Measurements from ENCODE around the gene CCDC40. TPM values are rescaled to one million over a fixed set of nuclear protein-coding genes. Genes with fewer than 3 reads are reported as not detected.

Gene CCDC40
- total and polyA plus RNA-seq, 10 of the 15 experiments (the other 5 are each of a cell fraction or from before 2014, with no cell fraction given): 0.06 to 0.10 TPM; not detected in 8

- 55% methylated on average over 16 of the region's 16 CpGs for WGBS (ENCODE audit: insufficient coverage, insufficient replicate concordance, low lambda C conversion rate, missing lambda C conversion rate)
- H4K20me1 ChIP-seq (ENCODE audit: control insufficient read depth, insufficient read depth): no peaks in the 10 kb centered on the region
- in situ Hi-C loops (cut with MboI): no loop called here
- H3K4me3 ChIP-seq: no peak overlapping the region
- H3K9me3 ChIP-seq (replicated peaks; ENCODE audit: control insufficient read depth, insufficient read depth, low read length): no peaks in the 10 kb centered on the region
- H2AFZ ChIP-seq (ENCODE audit: control insufficient read depth, low read depth, low read length): no peak overlapping the region
- intact Hi-C loops (cut with micrococcal nuclease; ENCODE audit: unreplicated experiment): no loop called here
- H3K27ac ChIP-seq (ENCODE audit: control insufficient read depth, insufficient read depth): no peak overlapping the region
- DNase-seq (ENCODE audit: low read depth, low spot score): no peak
- no peak overlapping the region for H3K4me2 ChIP-seq (ENCODE audit: control insufficient read depth, insufficient read depth)
- ChIA-PET CTCF (no interaction called here), POLR2A (no interaction called here), SMC1A (ENCODE audit: uncharacterized antibody, unreplicated experiment) (no interaction called here), RAD21 (ENCODE audit: unreplicated experiment) (no interaction called here)
- no peaks in the 10 kb centered on the region for H3K79me2 ChIP-seq (ENCODE audit: control insufficient read depth, insufficient read depth, low read length)
- H3K27me3 ChIP-seq (replicated peaks in 1 of 2; ENCODE audit: control insufficient read depth in 2 of 2, insufficient read depth in 2 of 2, low read length in 1 of 2): 0 out of 4 replicates have a peak, but pooled peaks cover 0 to 2% of the 10 kb centered on the region in 2 experiments
- no TSS peak for BruUV-seq (replicated peaks)
- FAIRE-seq: no peak
- H3K4me1 ChIP-seq (ENCODE audit: control insufficient read depth, insufficient read depth, low read length): no peaks in the 10 kb centered on the region
- H3K9ac ChIP-seq (ENCODE audit: control insufficient read depth, insufficient read depth, low read length): no peak overlapping the region
- TF ChIP-seq POLR2AphosphoS2 (IDR thresholded peaks at IDR 0.05; ENCODE audit: low read depth, low read length): no peak
- TF ChIP-seq TAF1 (IDR thresholded peaks at IDR 0.05; ENCODE audit: borderline replicate concordance, low read depth, low read length): no peak
- no peak for TF ChIP-seq RELA (IDR thresholded peaks at IDR 0.05; ENCODE audit: borderline replicate concordance, partially characterized antibody)
- peak; percentile 59 for TF ChIP-seq BCL3 (IDR thresholded peaks at IDR 0.05; ENCODE audit: borderline replicate concordance, insufficient read depth, low read depth, low read length, poor library complexity, severe bottlenecking)
- no peaks in the 10 kb centered on the region for H3K36me3 ChIP-seq (ENCODE audit: control insufficient read depth in 2 of 2, insufficient read depth in 2 of 2, low read length in 1 of 2)
- no peak for ATAC-seq
These were observed 14.3 kb downstream of the CCDC40 start for GRCh38 chr17:80050706-80051105.

DNA sequence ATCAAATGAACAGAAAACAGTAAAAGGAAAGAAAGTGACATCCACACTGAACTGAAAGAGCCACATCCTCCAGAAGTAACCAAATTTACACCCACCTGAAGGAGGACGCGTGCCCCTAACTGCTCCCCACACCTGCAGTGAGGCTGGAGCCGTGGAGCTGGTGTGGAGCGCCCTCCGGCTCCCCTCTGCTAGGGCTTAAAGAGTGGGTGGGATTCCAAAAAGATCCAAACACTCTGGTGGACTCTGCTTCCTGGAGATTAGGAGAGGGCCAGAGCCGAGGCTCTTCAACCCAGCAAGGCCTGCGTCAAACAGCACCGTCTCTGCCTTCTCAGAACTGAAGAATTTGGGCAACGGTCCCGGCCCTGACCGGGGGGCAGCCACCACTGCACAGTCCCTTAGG, 15.2 kb downstream of the CCDC40 start:
- BruUV-seq (replicated peaks): no TSS peak
- WGBS (ENCODE audit: insufficient coverage, insufficient replicate concordance, low lambda C conversion rate, missing lambda C conversion rate): 41% methylated on average over 11 of the region's 11 CpGs
- H3K27me3 ChIP-seq (replicated peaks in 1 of 2; ENCODE audit: control insufficient read depth in 2 of 2, insufficient read depth in 2 of 2, low read length in 1 of 2): 0 out of 4 replicates have a peak, but pooled peaks cover 0 to 2% of the 10 kb centered on the region in 2 experiments
- intact Hi-C loops (cut with micrococcal nuclease; ENCODE audit: unreplicated experiment): no loop called here
- H3K79me2 ChIP-seq (ENCODE audit: control insufficient read depth, insufficient read depth, low read length): no peaks in the 10 kb centered on the region
- no peak for DNase-seq (ENCODE audit: low read depth, low spot score)
- H4K20me1 ChIP-seq (ENCODE audit: control insufficient read depth, insufficient read depth): no peaks in the 10 kb centered on the region
- no peak for ATAC-seq
- no peaks in the 10 kb centered on the region for H3K9me3 ChIP-seq (replicated peaks; ENCODE audit: control insufficient read depth, insufficient read depth, low read length)
- ChIA-PET CTCF (no interaction called here), SMC1A (ENCODE audit: uncharacterized antibody, unreplicated experiment) (no interaction called here), POLR2A (no interaction called here), RAD21 (ENCODE audit: unreplicated experiment) (no interaction called here)
- H3K36me3 ChIP-seq (ENCODE audit: control insufficient read depth in 2 of 2, insufficient read depth in 2 of 2, low read length in 1 of 2): no peaks in the 10 kb centered on the region
- in situ Hi-C loops (cut with MboI): no loop called here
- no peaks in the 10 kb centered on the region for H3K4me1 ChIP-seq (ENCODE audit: control insufficient read depth, insufficient read depth, low read length)
- no peak overlapping the region for H3K4me2 ChIP-seq (ENCODE audit: control insufficient read depth, insufficient read depth)
- FAIRE-seq: no peak
- H3K4me3 ChIP-seq: no peak overlapping the region
- no peak overlapping the region for H2AFZ ChIP-seq (ENCODE audit: control insufficient read depth, low read depth, low read length)
- no peak overlapping the region for H3K27ac ChIP-seq (ENCODE audit: control insufficient read depth, insufficient read depth)
- H3K9ac ChIP-seq (ENCODE audit: control insufficient read depth, insufficient read depth, low read length): no peak overlapping the region
- TF ChIP-seq SIN3A (IDR thresholded peaks at IDR 0.05; ENCODE audit: low read depth, low read length) (no peak), CBX5 (IDR thresholded peaks at IDR 0.05; ENCODE audit: low read depth) (no peak), ZSCAN29 (IDR thresholded peaks at IDR 0.05) (no peak), ZNF592 (IDR thresholded peaks at IDR 0.05) (no peak)
- TF ChIP-seq, protein P1, sequence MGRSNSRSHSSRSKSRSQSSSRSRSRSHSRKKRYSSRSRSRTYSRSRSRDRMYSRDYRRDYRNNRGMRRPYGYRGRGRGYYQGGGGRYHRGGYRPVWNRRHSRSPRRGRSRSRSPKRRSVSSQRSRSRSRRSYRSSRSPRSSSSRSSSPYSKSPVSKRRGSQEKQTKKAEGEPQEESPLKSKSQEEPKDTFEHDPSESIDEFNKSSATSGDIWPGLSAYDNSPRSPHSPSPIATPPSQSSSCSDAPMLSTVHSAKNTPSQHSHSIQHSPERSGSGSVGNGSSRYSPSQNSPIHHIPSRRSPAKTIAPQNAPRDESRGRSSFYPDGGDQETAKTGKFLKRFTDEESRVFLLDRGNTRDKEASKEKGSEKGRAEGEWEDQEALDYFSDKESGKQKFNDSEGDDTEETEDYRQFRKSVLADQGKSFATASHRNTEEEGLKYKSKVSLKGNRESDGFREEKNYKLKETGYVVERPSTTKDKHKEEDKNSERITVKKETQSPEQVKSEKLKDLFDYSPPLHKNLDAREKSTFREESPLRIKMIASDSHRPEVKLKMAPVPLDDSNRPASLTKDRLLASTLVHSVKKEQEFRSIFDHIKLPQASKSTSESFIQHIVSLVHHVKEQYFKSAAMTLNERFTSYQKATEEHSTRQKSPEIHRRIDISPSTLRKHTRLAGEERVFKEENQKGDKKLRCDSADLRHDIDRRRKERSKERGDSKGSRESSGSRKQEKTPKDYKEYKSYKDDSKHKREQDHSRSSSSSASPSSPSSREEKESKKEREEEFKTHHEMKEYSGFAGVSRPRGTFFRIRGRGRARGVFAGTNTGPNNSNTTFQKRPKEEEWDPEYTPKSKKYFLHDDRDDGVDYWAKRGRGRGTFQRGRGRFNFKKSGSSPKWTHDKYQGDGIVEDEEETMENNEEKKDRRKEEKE (IDR thresholded peaks at IDR 0.05): no peak
